GM19351 (cell line): Measurements from ENCODE around the gene ACE2.
A peak's percentile ranks its signal among the peaks of the same experiment; 100 is the strongest.

ENCODE experiments used
- ATAC-seq: cut with Tn5 transposase; IDR thresholded peaks from one replicate; pipeline ENCODE4 v1.9.1; 2021; ENCODE audit warnings: mild to moderate bottlenecking, moderate library complexity; ENCODE audit not compliant: unreplicated experiment

The ACE2 gene

GRCh38 chrX:15576019-15576418, 24.7 kb downstream of the ACE2 start:
- ATAC-seq, result no peak

GRCh38 chrX:15574017-15574416, 26.7 kb downstream of the ACE2 start:
- ATAC-seq, result no peak

- no peak for ATAC-seq
Measured at GRCh38 chrX:15570145-15570544, 30.6 kb downstream of the ACE2 start.

- no peak for ATAC-seq
Measured at GRCh38 chrX:15567886-15568616, 32.7 kb downstream of the ACE2 start.

- peak; percentile 35 for ATAC-seq
Measured at GRCh38 chrX:15567267-15567666, 33.5 kb downstream of the ACE2 start.

GRCh38 chrX:15566244-15566643, 34.5 kb downstream of the ACE2 start:
- no peak for ATAC-seq

GRCh38 chrX:15564981-15565579, 35.7 kb downstream of the ACE2 start:
- ATAC-seq, result peak; percentile 72

- ATAC-seq, result no peak
Measured at GRCh38 chrX:15563056-15563455, 37.7 kb downstream of the ACE2 start.

GRCh38 chrX:15560924-15561323, 39.8 kb downstream of the ACE2 start:
- ATAC-seq, result no peak

GRCh38 chrX:15559227-15559626, 41.5 kb downstream of the ACE2 start:
- ATAC-seq, result no peak

- ATAC-seq, result no peak
Measured at GRCh38 chrX:15549189-15550012, 51.4 kb downstream of the ACE2 start.

GRCh38 chrX:15547356-15547755, 53.4 kb downstream of the ACE2 start:
- ATAC-seq, result no peak

GRCh38 chrX:15546745-15547144, 54.0 kb downstream of the ACE2 start:
- ATAC-seq, result no peak

GRCh38 chrX:15530318-15530717, 70.4 kb downstream of the ACE2 start:
- no peak for ATAC-seq

GRCh38 chrX:15529165-15529564, 71.6 kb downstream of the ACE2 start:
- ATAC-seq, result no peak

- ATAC-seq, result no peak
Measured at GRCh38 chrX:15525664-15526416, 74.9 kb downstream of the ACE2 start.

- ATAC-seq, result no peak
Measured at GRCh38 chrX:15524417-15524816, 76.3 kb downstream of the ACE2 start.

- no peak for ATAC-seq
Measured at GRCh38 chrX:15523088-15523487, 77.7 kb downstream of the ACE2 start.

GRCh38 chrX:15522464-15522863, 78.3 kb downstream of the ACE2 start:
- ATAC-seq, result no peak

- ATAC-seq, result no peak
Measured at GRCh38 chrX:15515931-15516330, 84.8 kb downstream of the ACE2 start.

GRCh38 chrX:15514279-15514678, 86.5 kb downstream of the ACE2 start:
- ATAC-seq, result no peak
